Right lobe of liver (tissue), 6 donors: ENCODE data around the gene KRTAP4-7. TPM values are rescaled to one million over a fixed set of nuclear protein-coding genes. Genes with fewer than 3 reads are reported as not detected.
"Not testable (repeated sequence)": the region's sequence is repeated elsewhere in the genome, so short reads cannot be mapped to it uniquely, and the experiment has no call there.

Source experiments
- ATAC-seq, 4 donors: fragments of 200-7000 bp; cut with Tn5 transposase; one replicate each; pipeline ENCODE4 v1.9.1; 2020; ENCODE audit warnings: mild to moderate bottlenecking in 4 of 4, moderate library complexity in 4 of 4
- DNase-seq, 3 donors: peaks; one replicate each; pipeline ENCODE4 v3.0.0-alpha.2; 2020
- H3K27ac ChIP-seq, 3 donors: fragments of 200-600 bp; one replicate each; pipeline ENCODE4 v1.8.0; 2022
- H3K27me3 ChIP-seq, 2 donors: fragments of 200-600 bp; one replicate each; pipeline ENCODE4 v1.8.0; 2022
- H3K36me3 ChIP-seq, 4 donors: fragments of 200-600 bp; sonication (generic) in 1 of 4; one replicate each; pipeline versions ENCODE4 v1.5.1 to v1.8.0; 2017 to 2022; ENCODE audit warnings: control low read depth in 1 of 4
- H3K4me1 ChIP-seq, 4 donors: fragments of 200-600 bp; sonication (generic) in 1 of 4; one replicate each; pipeline versions ENCODE4 v1.5.1 to v1.8.0; 2017 to 2022; ENCODE audit warnings: control low read depth in 1 of 4
- H3K4me3 ChIP-seq, 3 donors: fragments of 200-600 bp; one replicate each; pipeline ENCODE4 v1.8.0; 2022
- H3K9me3 ChIP-seq, 4 donors: fragments of 200-600 bp; sonication (generic) in 1 of 4; one replicate each; pipeline versions ENCODE4 v1.5.1 to v1.8.0; 2017 to 2022; ENCODE audit warnings: control low read depth in 1 of 4
- POLR2A ChIP-seq: fragments of 450-650 bp; IDR thresholded peaks from one replicate; pipeline ENCODE4 v1.6.1; 2017; ENCODE audit warnings: antibody characterized with exemption, mild to moderate bottlenecking
- WGBS: methylation state at CpG from one replicate; pipeline ENCODE4 v1.1.6; 2018; ENCODE audit warnings: low coverage, low lambda C conversion rate; ENCODE audit not compliant: insufficient coverage; ENCODE audit errors: missing lambda C conversion rate; 5-methylcytosine and 5-hydroxymethylcytosine counted together
- intact Hi-C, 2 donors: fragments of 100-400 bp; cut with DNase I; formaldehyde crosslinking; loops; one replicate each; pipeline versions ENCODE4 v1.11.2 to v1.14.1; 2022
- total RNA-seq, 6 experiments: library from RNA; depleted of rRNA in 2 of 6; stranded (reverse); fragments of >200 nt in 2 of 6; fragmentation: NEBNext Ultra II Directional in 3 of 6; extraction: Animal tissue kit (Norgen Biotek cat#: 25700) in 3 of 6; gene quantifications; one replicate each; pipeline versions ENCODE4 v1.1.0 to v1.2.4, GENCODE V29; 2016 to 2023
- TF ChIP-seq, protein P1 (sequence below), 4 donors: fragments of 200-600 bp in 3 of 4; fragments of 450-650 bp in 1 of 4; IDR thresholded peaks; one replicate each; pipeline versions ENCODE4 v1.5.1 to v1.8.0; 2016 to 2022; ENCODE audit warnings: antibody characterized with exemption in 4 of 4, mild to moderate bottlenecking in 2 of 4
- donor health status: DM: no; HTN: yes; CAD: no.
- donor health status: DM: no; HTN: no; CAD: no.
- donor health status: DM: no; HTN: no; CAD: no.
- donor health status: DM: no; HTN: yes; CAD: no.
- donor health status: DM: no; HTN: yes; CAD: no.

The KRTAP4-7 gene
- total RNA-seq, 6 experiments from 2014 or later = not detected

- DNase-seq = no peak
- 50% methylated on average over 1 of the region's 2 CpGs for WGBS
- TF ChIP-seq, protein P1, sequence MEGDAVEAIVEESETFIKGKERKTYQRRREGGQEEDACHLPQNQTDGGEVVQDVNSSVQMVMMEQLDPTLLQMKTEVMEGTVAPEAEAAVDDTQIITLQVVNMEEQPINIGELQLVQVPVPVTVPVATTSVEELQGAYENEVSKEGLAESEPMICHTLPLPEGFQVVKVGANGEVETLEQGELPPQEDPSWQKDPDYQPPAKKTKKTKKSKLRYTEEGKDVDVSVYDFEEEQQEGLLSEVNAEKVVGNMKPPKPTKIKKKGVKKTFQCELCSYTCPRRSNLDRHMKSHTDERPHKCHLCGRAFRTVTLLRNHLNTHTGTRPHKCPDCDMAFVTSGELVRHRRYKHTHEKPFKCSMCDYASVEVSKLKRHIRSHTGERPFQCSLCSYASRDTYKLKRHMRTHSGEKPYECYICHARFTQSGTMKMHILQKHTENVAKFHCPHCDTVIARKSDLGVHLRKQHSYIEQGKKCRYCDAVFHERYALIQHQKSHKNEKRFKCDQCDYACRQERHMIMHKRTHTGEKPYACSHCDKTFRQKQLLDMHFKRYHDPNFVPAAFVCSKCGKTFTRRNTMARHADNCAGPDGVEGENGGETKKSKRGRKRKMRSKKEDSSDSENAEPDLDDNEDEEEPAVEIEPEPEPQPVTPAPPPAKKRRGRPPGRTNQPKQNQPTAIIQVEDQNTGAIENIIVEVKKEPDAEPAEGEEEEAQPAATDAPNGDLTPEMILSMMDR (IDR thresholded peaks at IDR 0.05) = no peak
- TF ChIP-seq POLR2A = no peak
- H3K27me3 ChIP-seq = no peaks in the 10 kb centered on the region
- no peak overlapping the region for H3K27ac ChIP-seq
- H3K4me3 ChIP-seq = no peak overlapping the region
- no peaks in the 10 kb centered on the region for H3K36me3 ChIP-seq
- ATAC-seq = no peak
- intact Hi-C loops = no loop called here
- no peaks in the 10 kb centered on the region for H3K9me3 ChIP-seq
- H3K4me1 ChIP-seq = no peaks in the 10 kb centered on the region
Measured at GRCh38 chr17:41121742-41122141, 37.8 kb downstream of the KRTAP4-7 start.

GRCh38 chr17:41123292-41123990 lies 39.5 kb downstream of the KRTAP4-7 start:
- H3K36me3 ChIP-seq, H3K9me3 ChIP-seq, H3K4me1 ChIP-seq, H3K4me3 ChIP-seq, H3K27ac ChIP-seq, H3K27me3 ChIP-seq, ATAC-seq, DNase-seq, intact Hi-C loops: not testable (repeated sequence)
- WGBS = 73% methylated on average over 5 of the region's 12 CpGs

GRCh38 chr17:41123991-41124371 lies 40.0 kb downstream of the KRTAP4-7 start, which contains the start of gene KRTAP4-12:
TSS of gene KRTAP4-12 (minus strand) at chr17:41124182. CDS start at chr17:41124122, 60 bp downstream.
- DNase-seq, H3K27ac ChIP-seq, ATAC-seq, H3K36me3 ChIP-seq, H3K27me3 ChIP-seq, intact Hi-C loops, H3K4me1 ChIP-seq, H3K4me3 ChIP-seq, H3K9me3 ChIP-seq: not testable (repeated sequence)
- WGBS = 48% methylated on average over 3 of the region's 3 CpGs

DNA sequence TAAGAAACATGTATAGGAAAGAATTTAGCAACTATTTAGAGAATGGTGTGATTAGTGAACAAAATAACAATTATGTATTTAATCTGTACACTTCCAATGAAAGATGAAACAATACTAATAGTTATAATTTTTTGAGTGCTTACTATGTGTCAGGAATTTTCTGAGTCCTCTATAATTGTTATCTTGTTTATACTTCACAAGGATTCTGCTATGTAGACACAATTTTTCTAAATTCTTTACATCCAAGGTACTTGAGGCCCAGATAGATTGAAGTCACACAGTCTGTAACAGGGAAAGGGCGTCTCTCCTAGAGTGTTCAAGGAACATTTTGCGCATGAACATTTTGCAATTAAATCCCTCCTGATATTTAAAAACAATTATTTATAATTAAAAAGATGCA lies 41.1 kb downstream of the KRTAP4-7 start:
- H3K36me3 ChIP-seq = no peaks in the 10 kb centered on the region
- ATAC-seq (no peak), DNase-seq (no peak)
- H3K9me3 ChIP-seq = no peaks in the 10 kb centered on the region
- H3K4me3 ChIP-seq = no peak overlapping the region
- no peaks in the 10 kb centered on the region for H3K4me1 ChIP-seq
- no peak overlapping the region for H3K27ac ChIP-seq
- WGBS = 58% methylated on average over 2 of the region's 2 CpGs
- TF ChIP-seq, protein P1 (IDR thresholded peaks at IDR 0.05) = no peak
- TF ChIP-seq POLR2A = no peak
- intact Hi-C loops = no loop called here
- H3K27me3 ChIP-seq = no peaks in the 10 kb centered on the region

DNA sequence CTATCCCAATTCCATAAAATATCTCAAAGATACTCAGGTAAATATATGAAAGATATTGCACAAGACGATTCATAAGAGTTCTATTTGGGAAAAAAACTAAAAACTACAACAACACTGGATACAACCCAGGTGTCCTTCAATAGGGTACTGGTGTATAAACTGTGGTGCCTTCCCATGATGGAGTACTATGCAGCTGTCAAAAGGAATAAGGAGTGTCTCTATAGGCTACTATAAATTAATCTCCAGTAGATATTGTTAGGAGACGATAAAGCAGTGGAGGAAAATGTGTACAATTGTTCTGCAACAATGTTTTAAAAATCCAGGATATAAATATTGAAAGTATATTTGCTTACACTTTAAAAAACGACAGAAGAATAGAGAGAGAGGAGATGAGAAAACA lies 42.5 kb downstream of the KRTAP4-7 start:
- Histone ChIP-seq H3K9me3 (no peaks in the 10 kb centered on the region), H3K27me3 (no peaks in the 10 kb centered on the region), H3K4me3 (no peak overlapping the region), H3K4me1 (no peaks in the 10 kb centered on the region), H3K36me3 (no peaks in the 10 kb centered on the region), H3K27ac (no peak overlapping the region)
- no peak for TF ChIP-seq POLR2A
- 51% methylated on average over 3 of the region's 3 CpGs for WGBS
- ATAC-seq (no peak), DNase-seq (no peak)
- intact Hi-C loops = no loop called here

DNA sequence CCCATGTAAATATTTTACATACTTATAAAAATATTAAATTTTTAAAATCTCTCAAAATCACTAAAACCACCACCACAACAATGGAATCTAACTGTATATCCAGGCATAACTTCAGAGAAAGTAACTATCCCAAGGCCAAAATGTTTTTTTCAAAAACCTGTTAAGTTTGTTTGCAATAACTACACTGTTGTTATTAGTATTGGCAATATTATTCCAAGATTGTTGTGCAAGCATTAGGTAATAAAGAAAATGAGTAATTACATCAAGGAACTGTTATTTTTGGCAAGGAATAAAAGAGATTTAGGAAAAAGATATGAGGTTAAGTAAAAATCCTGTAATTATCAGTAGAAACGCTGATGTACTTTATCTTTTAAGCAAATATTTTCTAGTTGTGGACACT lies 43.4 kb downstream of the KRTAP4-7 start:
- no peaks in the 10 kb centered on the region for H3K9me3 ChIP-seq
- intact Hi-C loops = no loop called here
- H3K27me3 ChIP-seq = no peaks in the 10 kb centered on the region
- no peak for DNase-seq
- no peak for TF ChIP-seq POLR2A
- TF ChIP-seq, protein P1 (IDR thresholded peaks at IDR 0.05) = no peak
- no peaks in the 10 kb centered on the region for H3K4me1 ChIP-seq
- ATAC-seq = no peak
- no peaks in the 10 kb centered on the region for H3K36me3 ChIP-seq
- no peak overlapping the region for H3K4me3 ChIP-seq
- no peak overlapping the region for H3K27ac ChIP-seq
- 39% methylated on average over 1 of the region's 1 CpG for WGBS
